HG02588 (cell line): ENCODE data around the gene MYBPC3.
"Not testable (repeated sequence)": the region's sequence is repeated elsewhere in the genome, so short reads cannot be mapped to it uniquely, and the experiment has no call there.

ENCODE experiments used
- ATAC-seq: cut with Tn5 transposase; IDR thresholded peaks from one replicate; pipeline ENCODE4 v1.9.1; 2021; ENCODE audit warnings: mild to moderate bottlenecking, moderate library complexity; ENCODE audit not compliant: unreplicated experiment

Gene MYBPC3

DNA sequence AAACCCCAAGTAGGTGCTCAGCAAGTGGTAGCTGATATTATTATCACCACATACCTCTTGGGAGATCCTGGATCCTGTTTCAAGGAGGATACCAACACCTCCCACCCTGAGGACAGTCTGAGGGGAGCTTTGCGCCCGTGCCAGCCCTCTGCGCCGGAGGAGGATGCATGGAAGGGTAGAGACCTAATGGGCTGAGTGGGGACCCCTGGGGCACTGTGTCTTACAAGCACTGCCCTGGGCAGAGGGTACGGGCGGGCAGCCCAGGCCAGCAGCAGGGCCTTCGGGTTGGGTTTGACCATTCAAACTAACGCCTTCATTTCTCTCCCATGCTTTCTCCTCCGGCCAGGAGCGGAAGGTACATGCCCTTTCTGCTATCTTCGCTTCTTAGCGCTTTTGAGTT lies 26.3 kb downstream of the MYBPC3 start:
- no peak for ATAC-seq

DNA sequence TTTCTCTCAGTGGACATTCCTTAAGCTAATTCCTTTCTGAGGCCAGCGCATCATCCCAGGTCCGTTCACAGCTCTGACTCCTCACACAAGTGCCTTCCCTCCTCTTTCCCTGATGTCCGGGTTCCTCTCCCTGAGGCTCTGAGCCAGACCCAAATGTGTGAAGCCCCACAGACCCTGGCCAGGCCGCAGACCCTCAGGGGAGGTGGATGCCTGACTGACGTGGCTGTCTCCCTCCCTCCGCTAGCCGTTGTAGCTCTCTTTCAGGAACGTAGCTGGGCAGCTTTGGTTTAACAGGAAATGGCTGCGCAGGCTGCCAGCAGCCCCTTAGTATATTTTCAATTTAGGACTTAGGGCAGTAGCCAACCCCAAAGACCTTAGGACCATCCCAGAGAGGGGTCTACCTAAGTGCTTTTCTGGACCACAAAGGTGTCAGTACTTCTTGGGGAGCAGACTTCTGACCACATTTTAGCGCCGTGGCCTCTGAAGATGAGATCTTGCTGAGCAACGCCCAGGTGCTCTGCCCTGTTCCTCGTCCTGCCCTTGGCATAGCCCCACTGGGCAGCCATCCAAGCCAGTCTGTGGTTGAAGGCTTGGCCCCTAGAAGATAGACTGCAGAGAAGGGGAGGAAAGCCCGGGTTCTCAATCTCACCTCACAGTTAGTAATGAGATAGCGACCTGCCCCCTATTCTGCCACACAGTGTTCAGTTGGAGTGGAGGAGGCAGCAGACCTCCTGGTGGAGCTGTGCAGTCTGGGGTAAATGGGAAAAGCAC lies 27.0 kb downstream of the MYBPC3 start:
- no peak for ATAC-seq

DNA sequence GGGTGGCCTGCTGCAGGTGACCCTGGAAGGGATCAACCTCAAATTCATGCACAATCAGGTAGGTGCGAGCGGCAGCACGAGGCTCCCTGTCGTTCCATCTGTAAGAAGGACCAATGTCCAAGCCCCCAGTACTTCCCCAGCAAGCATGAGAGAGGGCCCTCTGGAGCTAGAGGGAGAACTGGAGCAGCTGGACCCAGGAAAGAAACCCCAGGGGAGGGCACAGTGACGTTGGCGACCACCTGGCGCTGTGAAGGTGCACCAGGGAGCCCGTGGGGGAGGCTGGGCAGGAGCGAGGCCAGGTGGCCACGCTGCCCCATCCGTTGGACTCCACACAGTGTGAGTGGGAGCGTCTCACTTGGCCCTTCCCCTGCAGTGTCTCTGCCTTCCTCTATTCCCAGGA lies 28.0 kb downstream of the MYBPC3 start:
- ATAC-seq: no peak

DNA sequence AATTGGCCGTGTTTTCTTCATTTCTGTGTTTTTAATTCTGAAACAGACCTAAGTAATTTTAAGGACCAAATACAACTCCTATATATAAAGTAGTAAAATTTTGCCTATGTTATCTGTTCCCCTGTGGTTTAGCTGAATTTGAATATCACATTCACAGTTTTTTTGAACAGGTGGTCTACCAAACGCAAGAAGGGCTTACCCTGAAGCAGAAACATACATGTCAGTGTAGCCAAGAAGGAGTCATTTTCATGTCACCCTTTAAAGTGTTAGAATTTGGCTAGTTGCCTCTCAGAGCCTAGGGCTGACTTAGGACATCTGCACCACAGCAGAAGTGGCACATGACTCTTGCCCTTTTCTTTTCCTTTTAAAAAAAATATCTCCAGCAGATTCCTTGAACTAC lies 34.3 kb downstream of the MYBPC3 start:
- ATAC-seq: no peak

DNA sequence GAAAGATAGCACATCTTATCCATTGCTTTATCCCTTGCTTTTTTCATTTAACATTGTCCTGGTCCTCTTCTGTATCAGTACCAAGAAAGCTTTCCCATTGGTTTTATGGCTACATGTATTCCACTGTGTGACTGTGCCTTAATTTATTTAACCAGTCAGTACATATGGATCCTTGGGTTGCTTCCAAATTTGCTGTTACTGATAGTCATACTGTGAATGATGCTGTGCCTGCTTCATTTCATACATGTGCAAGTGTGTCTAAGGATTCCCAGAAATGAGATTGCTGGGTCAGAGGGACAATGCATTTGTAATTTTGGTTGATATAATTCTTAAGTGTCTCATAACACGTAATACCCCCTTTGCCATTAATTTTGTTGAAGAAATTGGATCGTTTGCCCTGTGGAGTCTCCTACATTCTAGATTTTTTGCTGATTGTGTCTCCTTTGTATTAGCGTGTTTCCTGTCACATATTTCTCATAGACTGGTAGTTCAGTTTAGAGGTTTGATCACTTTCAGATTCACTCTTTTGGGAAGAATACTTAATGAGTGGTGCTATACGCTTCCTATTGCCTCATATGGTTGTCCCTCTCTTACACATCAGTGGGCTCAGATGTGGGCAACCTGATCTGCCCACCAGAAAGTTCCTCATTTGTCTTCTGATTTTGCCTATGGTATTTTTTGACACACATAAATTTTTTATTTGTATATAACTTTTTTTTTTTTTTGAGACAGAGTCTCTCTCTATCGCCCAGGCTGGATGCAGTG lies 35.3 kb downstream of the MYBPC3 start:
- ATAC-seq: no peak

DNA sequence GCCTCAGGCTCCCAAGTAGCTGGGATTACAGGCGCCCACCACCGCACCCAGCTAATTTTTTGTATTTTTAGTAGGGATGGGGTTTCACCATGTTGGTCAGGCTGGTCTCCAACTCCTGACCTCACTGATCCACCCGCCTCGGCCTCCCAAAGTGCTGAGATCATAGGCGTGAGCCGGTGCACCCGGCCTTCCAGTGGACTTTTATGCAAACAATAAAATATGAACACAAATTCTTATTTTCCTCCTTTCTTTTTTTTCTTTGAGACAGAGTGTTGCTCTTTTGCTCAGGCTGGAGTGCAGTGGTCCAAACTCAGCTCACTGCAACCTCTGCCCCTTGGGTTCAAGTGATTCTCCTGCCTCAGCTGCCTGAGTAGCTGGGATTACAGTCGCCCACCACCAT lies 36.0 kb downstream of the MYBPC3 start:
- not testable (repeated sequence) for ATAC-seq

DNA sequence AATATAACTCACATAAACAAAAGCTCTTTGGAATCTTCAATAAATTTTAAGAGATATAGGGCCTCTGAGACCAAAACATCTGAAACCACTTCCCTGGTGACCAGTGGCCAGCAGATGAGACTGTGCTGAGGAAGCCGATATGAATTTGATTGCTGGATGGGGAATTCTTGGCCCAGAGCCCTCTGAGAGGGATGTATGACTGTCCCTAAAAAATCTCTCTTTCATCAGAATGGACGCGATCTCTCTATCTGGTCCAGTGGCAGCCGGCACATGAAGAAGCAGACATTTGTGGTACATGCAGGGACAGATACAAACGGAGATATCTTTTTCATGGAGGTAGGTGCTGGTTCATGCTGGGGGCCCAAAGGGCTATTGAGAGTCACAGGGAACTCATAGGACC lies 37.5 kb downstream of the MYBPC3 start:
- ATAC-seq: no peak

DNA sequence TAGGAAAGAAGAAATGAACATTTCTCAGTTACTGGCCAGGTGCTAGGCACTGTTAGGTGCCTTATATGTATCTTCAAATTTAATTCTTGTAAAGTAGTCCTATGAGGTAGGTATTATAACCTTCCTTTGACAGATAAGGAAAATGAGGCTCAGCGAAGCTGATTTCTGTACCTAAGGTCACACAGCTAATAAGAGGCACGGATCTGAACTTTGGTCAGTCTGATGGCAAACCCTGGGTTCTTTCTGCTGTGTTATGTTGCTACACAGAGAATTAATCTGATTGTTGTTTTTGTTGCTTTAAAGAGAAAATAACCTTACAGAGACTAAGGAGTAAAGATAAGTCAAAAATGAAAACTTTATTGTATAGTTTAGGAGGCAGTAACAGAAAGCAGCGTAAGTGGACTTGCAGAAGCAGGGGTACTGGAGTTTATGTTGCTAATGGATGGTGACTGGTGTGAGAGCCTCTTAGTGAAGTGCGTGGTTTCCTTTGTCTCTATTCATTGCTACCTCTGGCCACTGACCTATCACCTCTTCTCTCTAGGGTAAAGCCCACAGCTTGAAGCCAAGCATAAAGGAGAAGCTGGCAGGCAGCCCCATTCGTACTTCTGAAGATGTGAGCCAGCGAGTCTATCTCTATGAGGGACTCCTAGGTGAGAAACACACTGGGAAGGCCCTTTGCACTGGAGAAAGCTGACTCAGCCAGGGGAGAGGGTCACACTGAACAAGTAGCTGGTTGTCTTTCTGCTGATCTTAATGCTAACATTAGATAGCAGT lies 44.3 kb downstream of the MYBPC3 start:
- no peak for ATAC-seq

DNA sequence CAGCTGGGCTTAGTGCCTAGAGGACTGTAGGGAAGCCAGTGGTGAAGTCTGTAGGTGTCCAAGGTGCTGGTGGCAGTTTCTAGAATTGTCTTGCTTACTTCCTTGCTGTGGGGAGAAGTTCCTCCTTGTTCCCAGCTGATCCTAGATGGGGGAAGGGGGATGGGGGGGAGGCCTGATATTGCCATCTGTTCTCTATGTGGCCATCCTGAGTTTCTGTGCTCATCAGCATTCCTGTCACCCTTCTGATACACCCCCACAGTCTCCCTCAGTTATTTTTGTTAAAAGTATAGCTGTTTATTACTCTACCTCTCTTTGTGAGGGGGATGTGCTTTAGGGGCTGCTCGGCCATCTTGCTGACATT lies 46.0 kb downstream of the MYBPC3 start:
- ATAC-seq: no peak

DNA sequence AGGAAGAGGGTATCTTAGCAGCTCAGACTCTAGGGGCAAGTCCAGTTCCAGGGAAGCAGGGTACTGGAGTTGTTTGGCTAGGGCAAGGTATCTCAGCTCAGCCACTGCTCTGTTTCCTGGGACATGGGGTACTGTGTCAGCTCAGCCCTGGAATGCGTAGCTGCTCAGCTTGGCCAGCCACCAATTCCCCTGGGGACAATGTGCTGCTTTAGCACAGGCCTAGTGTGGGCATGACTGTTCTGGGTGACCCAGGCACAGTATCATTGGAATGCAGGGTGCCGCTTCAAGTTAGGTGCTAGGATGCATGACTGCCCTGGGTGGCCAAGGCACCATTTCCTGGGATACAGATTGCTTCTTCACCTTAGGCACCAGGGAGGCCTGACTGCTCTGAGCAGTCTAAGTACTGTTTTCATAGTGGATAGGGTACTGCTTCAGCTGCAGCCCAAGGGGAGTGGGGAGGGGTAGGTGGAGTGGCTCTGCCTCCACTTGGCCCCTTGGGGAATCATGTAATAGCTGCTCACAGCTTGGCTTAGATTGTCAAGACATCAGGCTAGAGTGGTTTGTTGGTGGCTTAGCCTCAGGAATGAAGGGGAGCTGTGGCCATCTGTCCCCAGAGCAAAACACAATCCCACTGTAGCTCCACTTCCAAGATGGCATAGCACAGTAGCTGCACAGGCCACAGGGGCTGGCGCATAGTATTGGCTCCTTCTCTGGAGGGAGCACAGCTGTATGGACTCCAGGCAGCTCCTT lies 46.6 kb downstream of the MYBPC3 start:
- no peak for ATAC-seq

DNA sequence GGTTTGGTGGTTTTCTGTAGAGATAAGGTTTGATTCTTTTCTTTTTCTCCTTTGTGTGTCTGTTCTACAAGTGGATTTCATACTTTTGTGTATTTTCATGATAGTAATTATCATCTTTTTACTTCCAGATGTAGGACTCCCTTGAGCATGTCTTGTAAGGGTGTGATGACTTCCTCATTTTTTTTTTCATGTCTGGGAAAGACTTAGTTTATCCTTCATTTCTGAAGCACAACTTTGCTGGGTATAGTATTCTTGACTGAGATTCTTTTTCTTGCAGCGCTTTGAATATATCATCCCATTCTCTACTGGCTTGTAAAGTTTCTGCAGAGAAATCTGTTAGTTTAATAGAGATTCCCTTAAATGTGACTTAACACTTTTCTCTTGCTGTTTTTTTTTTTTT lies 49.6 kb downstream of the MYBPC3 start:
- no peak for ATAC-seq

DNA sequence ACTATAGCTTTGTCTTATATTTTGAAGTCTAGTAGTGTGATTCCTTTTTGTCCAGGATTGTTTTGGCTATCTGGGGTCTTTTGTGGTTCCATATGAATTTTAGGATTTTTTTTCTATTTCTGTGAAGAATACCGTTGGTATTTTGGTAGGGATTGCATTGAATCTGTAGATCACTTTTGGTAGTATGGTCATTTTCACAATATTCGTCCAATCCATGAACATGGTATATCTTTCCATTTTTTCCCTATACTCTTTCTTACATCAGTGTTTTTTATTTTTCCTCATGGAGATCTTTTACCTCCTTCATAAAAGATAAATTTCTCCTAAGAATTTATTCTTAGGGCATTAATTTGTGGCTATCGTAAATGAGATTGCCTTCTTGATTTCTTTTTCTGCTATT lies 53.4 kb downstream of the MYBPC3 start:
- no peak for ATAC-seq

DNA sequence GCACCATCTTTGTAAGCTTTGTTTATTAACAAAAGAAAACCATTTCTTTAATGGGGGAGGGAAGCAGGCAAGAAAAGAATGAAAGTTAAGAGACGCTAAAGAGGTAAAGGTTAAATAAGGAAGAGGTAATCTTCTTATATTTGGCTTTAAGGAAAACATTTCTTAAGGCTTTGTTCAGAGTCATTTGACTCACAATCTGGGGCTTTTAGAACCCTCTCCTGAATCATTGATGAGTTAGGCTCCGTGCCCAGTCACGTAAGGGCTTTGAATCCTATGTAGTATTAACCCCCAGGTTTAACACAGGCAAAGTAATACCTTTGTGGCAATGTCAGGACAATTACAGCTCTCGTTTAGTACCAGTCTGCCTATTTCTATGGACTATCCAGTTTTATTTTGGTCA lies 56.5 kb downstream of the MYBPC3 start:
- ATAC-seq: no peak

DNA sequence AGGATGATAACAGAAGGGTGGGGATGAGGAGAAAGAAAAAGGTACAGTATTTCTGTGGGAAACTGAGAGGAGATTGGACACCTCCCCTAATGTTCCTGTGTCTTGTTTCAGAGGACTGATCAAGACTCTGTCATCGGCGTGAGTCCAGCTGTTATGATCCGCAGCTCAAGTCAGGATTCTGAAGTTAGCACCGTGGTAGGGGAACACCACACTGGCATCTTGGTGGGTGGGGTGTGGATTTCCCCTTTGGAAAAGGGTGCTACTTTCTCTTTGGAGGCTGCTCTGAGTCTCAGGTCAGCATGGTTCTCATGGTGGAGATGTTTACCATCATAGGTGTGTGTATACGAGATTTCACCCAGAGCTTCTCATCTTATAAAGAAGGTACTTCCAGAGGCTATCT lies 57.1 kb downstream of the MYBPC3 start:
- no peak for ATAC-seq

DNA sequence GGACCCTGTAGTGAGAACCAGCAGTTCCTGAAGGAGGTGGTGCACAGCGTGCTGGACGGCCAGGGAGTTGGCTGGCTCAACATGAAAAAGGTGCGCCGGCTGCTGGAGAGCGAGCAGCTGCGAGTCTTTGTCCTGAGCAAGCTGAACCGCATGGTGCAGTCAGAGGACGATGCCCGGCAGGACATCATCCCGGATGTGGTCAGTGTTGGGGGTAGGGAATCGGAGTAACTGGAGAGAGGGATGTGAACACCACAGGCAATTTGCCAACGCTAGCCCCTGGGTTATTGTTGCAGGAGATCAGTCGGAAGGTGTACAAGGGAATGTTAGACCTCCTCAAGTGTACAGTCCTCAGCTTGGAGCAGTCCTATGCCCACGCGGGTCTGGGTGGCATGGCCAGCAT lies 62.6 kb downstream of the MYBPC3 start:
- no peak for ATAC-seq

DNA sequence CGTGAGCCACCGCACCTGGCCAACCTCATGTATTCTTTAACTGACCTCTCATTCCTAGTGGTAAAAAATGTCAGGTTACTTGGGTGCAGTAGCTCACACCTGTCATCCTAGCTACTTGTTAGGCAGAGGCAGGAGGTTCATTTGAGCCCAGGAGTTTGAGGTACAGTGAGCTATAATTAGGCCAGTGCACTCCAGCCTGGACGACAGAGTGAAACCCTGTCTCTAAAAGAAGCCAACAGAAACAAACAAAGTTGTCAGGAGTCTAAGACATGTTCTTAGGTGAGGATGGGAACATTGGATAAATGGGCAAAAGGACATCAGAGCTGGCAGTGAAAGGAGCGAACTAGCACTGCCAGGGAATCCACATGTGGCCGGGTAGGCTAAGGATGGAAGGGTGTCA lies 64.4 kb downstream of the MYBPC3 start:
- ATAC-seq: no peak

DNA sequence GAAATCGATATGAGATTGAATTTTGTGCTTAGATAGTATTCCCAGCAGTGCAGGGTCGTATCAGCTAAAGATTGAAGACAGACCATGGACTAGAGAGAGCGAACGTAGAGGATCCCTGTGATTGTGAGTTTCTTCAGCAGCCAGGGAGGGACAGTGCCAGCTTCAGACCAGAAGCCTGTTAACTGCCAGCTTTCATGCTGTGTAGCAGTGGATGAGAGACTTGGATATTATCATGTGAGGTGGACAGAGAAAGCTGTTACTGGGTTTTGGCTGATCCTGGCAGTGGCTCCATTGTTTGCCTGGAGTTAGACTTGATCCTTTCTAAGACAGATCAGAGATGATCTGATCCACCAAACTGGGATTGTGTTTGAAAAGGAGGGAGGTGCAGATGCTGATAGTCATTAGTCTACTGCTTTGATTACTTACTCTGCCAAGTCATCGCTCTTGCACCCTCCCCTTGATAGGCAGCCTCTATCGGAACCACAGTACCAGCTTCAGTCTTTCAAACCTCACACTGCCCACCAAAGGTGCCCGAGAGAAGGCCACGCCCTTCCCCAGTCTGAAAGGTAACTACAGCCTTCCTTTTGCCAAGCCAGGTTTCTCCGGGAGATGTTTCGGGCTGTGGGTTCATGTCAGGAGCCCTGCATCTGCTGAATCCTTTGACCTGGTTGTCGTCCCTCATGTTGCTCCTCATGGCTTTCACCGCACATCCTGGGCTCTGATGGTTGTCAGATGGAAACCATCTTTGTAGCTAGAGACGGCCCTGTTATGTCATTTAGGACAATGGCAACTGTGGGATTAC lies 66.3 kb downstream of the MYBPC3 start:
- ATAC-seq: no peak

DNA sequence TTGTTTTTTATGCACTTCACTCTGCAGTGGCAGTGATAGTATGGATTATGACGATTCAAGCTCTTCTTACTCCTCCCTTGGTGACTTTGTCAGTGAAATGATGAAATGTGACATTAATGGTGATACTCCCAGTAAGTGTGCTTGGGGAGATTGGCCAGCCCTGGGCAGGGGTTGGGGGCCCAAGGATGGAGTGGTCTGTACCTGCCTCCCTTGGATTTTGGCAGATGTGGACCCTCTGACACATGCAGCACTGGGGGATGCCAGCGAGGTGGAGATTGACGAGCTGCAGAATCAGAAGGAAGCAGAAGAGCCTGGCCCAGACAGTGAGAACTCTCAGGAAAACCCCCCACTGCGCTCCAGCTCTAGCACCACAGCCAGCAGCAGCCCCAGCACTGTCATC lies 68.4 kb downstream of the MYBPC3 start:
- no peak for ATAC-seq

DNA sequence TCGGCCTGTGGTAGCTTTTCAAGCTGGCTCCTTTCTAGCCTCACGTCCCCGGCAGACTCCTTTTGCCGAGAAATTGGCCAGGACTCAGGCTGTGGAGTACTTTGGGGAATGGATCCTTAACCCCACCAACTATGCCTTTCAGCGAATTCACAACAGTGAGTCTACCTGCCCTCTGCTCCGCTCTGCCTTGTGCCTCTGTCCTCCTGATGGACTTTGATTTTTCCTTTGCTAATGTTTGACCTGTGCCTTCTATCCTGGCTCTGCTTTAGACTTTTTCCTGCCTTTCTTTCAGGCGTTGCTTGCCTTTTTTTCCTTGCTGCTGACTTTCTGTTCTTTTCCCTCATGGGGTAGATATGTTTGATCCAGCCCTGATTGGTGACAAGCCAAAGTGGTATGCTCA lies 70.0 kb downstream of the MYBPC3 start:
- ATAC-seq: no peak
